Stimulated activated CD4-positive, alpha-beta T cell treated with anti-CD3 and anti-CD28 coated beads, Interleukin-1b, Interleukin-23, amount 100 ng/mL, for 1 hour (primary cell): ENCODE measurements around the gene GRM2.
A peak's percentile ranks its signal among the peaks of the same experiment; 100 is the strongest.

Experiments
- DNase-seq, 2 donors: peaks; one replicate each; pipeline ENCODE4 v3.0.0-alpha.2; 2020; ENCODE audit warnings: low read depth in 2 of 2

Gene GRM2

DNA sequence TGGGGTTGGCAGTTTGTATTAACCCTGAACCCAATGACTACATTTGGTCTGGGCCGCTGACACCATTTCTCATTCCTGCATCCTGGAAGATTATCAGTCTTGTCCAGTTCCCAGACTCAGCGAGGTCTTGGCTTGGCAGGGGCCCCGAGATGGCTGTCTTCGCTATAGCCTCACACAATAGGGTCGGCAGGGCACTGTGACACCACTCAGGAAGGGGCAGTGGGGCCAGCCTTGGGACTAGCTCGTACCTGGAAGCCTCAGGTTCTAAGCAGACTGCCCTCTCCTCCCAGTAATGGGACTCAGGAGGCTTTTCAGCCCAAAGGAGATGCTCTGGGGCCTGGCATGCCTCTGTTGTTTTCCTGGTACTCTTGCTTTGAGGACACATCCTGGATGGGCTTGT lies 26.7 kb upstream of the GRM2 start:
- DNase-seq = no peak

DNA sequence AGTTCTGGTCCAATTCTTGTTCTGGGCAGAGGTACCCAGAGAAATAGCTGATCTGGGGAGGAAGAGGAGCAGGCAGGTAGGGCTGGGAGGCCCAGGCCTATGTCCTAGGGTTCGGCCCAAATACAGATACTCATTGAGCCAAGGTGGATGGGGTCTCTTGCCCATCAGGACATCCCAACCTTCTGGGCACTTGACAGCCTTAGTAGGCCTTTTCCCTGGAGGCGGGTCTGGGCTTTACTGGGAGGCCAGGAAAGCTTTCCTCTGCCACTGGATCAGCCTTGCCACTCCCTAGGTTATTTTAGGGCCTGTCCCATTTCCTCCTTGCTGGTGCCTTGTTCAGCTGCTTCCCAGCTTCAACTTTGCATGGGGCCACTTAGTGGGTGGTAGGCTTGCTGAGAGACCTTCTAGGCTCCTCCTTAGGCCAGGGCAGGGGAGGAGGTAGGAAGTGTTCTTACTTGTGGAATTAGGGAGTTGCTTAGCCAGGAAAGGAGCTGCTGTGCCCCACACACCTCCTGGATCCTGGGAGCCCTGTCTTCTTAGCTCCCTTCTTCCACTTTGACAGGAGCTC lies 26.1 kb upstream of the GRM2 start:
- DNase-seq = no peak

DNA sequence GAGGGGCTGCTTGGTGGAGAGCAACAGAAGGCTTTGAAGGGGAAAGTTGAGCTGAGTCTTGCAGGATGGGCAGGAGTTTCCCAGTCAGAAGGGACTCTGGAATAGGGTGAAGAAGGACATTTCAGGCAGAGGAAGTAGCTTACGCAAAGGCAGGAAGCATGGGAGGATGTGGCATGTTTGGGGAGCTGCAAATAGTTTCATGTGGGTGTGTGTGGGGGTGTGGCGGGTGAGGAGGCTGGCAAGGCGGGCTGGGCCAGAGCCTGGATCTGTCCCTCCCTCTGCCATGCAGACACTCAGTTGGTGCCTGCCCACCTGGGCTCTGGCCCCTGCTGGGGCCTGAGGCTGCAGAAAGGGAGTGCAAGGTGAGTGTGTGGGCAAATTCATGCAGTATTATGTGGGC lies 25.4 kb upstream of the GRM2 start:
- DNase-seq = no peak

- peak; percentile 39 to 52 for DNase-seq
Observed at GRCh38 chr3:51682079-51682478, 24.8 kb upstream of the GRM2 start.

- no peak for DNase-seq
Observed at GRCh38 chr3:51682526-51682925, 24.3 kb upstream of the GRM2 start.

DNA sequence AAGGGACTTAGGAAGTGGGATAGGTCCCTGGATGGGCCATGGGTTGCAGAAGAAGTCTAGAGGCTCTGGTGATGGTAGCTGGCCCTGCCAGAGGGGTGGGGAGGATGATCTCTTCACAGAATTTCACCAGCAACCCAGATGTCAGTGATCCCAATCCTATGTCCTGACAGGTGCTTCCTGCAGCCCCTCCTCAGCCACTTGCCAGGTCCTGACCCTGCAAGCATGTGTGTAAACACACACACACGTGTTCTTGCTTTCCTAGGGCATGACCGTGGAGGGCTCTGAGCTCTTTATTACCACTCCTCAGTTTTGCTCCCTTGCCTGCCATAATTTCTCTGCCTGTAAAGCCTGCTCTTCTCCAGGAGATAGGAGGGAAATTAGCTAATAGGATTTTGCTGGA lies 23.3 kb upstream of the GRM2 start:
- DNase-seq = no peak

- no peak for DNase-seq
Observed at GRCh38 chr3:51684971-51685751, 21.7 kb upstream of the GRM2 start.

GRCh38 chr3:51686056-51686455 lies 20.8 kb upstream of the GRM2 start:
- DNase-seq = no peak

DNA sequence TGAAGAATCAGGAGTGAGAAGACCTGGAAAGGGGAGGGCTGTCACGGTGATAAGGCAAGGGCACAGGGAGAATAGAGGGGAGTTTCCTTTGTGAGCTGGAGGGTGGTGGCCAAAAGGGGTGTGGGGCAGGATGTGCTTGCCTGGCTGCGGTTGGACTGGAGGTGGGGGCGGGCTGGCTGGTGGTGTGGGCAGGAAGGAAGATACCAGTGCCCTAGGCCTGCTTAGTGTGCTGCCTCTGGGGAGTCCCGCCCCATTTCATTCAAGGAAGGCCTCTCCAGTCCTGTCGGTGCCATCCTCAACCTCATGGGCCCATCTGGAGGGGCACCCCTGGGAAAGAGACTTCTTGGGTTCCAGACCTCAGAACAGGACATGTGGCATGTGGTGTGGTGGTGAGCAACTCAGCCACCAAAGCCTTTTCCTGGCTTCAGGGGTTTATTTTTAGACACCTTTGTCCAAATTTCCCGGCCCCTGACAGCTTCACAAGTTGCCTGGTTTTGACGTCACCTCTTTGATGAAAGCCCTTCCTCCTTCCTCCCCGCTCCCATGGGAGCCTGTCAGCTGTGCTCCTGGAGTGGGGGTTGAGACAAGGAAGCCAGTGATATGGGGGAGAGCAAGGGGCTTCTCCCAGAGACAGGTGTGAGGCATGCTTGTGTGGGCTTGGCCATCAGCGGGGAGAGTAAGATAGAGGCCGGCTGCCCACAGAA lies 20.2 kb upstream of the GRM2 start:
- DNase-seq = peak; percentile 48 to 63

DNA sequence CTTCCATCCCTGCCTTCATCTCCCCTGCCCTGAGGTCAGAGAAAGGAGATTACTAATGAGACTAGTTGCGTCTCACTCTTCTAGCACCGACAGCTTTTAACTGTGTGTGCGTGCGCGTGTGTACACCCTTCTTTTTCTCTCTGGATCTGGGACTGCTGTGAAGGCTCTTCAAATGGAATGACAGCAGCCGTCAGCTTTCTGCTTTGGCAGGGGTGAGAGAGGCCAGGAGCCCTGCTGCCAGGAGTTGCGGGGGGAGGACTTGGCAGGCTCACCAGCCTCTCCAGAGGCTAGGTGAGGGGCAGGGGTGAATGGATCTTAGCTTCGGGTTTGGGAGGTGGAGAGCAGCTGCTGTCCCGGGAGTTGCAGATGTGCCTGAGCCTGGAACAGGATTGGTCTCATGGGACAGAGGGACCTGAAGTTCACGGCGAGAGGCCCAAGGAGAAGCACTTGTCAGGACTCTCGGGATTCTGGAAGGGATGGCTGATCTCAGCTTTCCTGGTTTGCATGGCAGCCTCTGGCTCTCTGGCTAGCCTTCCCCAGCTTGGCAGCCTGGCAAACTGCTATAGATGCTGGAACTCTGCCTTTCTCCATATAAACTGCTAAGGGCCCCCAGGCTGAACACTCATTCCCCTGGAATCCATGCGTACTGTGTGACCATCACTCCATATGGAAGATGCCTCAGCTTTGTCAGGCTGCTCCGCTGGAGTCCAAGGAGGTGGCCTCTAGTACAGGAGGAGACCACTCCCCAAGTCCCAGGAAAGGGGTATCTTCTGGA lies 19.2 kb upstream of the GRM2 start:
- DNase-seq = no peak

- no peak for DNase-seq
Observed at GRCh38 chr3:51688206-51688600, 18.7 kb upstream of the GRM2 start.

- DNase-seq = no peak
Observed at GRCh38 chr3:51691021-51691420, 15.8 kb upstream of the GRM2 start.

- no peak for DNase-seq
Observed at GRCh38 chr3:51691949-51692348, 14.9 kb upstream of the GRM2 start.

DNA sequence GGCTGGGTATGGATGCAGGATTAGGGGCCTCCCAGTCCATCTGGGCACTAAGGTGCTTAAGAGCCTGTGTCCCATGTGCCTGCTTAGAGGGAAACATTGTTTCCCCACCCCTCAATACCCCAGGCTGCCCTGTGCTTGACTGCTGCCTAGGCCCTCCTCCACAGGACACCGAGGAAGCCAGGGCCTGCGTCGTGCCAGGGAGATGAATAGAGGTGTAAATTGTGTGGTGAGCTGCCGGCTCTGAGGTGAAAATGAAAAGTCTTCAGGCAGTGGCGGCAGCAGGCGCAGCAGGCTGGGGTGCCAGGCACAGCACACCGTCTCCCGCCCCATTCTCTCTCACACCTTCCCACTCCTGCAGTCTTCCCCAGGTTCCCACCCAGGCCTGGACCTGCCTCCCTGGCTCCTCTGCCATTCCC lies 13.9 kb upstream of the GRM2 start:
- DNase-seq = no peak

GRCh38 chr3:51696954-51697353 lies 9.9 kb upstream of the GRM2 start:
- no peak for DNase-seq

DNA sequence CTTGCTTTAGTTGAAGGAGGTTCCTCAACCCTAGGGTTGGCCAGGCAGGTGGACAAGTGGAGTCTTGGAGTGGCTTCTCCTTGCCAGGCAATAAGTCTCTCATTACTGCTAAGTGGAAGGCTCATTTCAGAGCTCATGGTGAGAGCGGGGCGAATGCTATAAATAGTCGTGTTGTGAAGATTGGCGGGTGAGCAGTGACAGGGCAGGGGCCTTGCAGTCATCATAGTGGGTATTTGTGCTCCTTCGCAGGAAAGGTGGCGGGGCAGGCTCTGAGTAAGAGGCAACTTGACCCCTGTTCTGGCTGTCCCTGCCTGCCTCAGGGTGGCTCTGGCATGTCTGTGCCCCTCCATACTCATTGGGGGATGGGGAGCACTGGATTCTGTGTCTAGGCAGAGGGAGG lies 8.7 kb upstream of the GRM2 start:
- no peak for DNase-seq

- no peak for DNase-seq
Observed at GRCh38 chr3:51700403-51700802, 6.5 kb upstream of the GRM2 start.

DNA sequence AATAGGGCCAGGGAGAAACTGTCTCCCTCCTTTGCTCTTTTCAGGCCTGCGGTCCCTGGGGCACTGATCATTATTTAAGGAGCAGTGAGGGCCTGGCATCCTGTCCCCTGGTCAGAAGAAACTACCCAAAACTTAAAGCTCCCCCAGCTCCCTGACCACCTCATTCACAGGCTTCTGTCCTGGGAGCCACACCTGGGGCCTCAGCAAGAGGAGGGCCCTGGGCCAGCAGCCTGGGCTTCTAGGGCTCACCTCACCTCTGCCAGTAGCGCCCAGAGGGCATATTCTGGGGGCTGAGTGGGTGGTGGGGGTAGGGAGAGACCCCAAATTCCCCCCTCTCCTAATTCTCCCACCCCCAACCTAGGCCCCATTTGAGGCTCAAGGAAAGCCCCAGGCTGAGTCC lies 4.7 kb upstream of the GRM2 start:
- DNase-seq = no peak

DNA sequence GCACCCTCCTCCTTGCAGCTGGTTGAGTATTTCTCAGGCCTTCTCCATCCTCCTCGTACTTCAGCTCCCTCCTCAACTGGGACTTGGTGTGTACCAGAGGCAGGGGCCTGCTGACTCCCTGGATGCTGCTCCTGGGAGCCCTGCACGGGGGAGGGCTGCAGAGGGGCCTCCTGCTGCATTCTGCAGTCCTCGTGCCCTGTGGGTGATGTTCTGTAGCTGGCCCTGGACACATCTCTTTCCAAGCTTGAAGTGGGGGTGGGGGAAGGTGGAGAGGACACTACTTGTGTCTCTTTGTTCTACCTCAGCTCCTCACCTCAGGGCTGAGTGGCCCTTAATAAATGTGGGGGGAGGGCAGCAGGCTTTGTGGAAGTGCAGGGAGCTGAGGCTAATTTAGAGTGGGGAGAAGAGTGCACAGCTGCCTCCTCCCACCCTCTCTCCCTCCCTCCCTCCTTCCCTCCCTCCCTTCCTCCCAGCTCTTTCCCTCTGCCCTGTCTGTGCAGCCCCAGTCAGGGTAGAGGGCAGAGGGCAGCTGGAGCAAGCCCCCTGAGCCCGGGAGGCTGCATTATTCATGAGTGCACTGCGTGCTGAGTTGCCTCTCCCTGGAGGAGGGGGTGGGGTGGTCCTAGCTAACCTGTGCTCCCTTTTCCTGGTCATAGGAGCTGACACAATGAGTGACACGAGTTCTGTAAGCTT lies 3.7 kb upstream of the GRM2 start:
- DNase-seq = no peak

- DNase-seq = no peak
Observed at GRCh38 chr3:51703761-51704510, 2.9 kb upstream of the GRM2 start.

DNA sequence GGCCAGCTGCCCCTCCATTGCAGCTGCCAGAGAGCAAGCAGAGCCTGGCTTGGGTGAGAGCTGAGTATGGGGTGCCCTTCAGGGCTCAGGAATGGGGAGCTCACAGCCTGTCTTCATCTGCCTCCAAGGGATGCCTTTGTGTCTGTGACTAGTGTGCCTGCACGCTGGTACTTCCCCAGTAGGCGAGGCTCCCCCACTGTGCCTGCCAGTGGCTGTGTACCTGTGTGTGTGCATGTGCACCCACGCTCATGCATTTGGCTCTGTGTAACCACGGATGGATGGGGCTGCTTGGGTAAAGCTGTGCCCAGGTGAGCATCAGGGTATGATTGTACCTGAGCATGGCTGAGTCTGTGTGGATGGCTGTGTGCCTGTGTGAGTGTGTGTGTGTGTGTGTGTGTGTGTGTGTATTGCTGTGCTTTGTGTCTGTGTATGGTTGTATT lies 2.3 kb upstream of the GRM2 start:
- DNase-seq = no peak
